HepG2 (cell line): Measurements from ENCODE around the gene RAB40C. TPM values are rescaled to one million over a fixed set of nuclear protein-coding genes. Genes with fewer than 3 reads are reported as not detected.
A peak's percentile ranks its signal among the peaks of the same experiment; 100 is the strongest.

ENCODE experiments used
- ETS1 ChIP-seq: sonication (generic); formaldehyde crosslinking; IDR thresholded peaks from 2 replicates; pipeline ENCODE4 v1.4.0; 2020; ENCODE audit warnings: missing genetic modification reagents
- IKZF1 ChIP-seq: fragments of 450-650 bp; IDR thresholded peaks from 2 replicates; pipeline ENCODE4 v1.7.1; 2016
- MED1 ChIP-seq: sonication (generic); formaldehyde crosslinking; IDR thresholded peaks from 2 replicates; pipeline ENCODE4 v1.4.0; 2020; ENCODE audit warnings: missing genetic modification reagents
- MTA3 ChIP-seq: sonication (generic); formaldehyde crosslinking; IDR thresholded peaks from 2 replicates; pipeline ENCODE4 v1.4.0; 2020; ENCODE audit warnings: missing genetic modification reagents
- PTBP1 ChIP-seq: fragments of 200-400 bp; formaldehyde crosslinking; IDR thresholded peaks from 2 replicates; pipeline ENCODE4 v1.6.1; 2018; ENCODE audit warnings: low read length, low read depth; ENCODE audit not compliant: poor library complexity, severe bottlenecking
- SMC3 ChIP-seq: IDR thresholded peaks from 2 replicates; pipeline ENCODE4 v1.6.1; 2011; ENCODE audit warnings: low read length, improper control_type of control experiment
- SP4 ChIP-seq: sonication (generic); formaldehyde crosslinking; IDR thresholded peaks from 2 replicates; pipeline ENCODE4 v1.8.1; 2023; ENCODE audit warnings: mild to moderate bottlenecking, missing genetic modification reagents
- ZBTB25 ChIP-seq: IDR thresholded peaks from 2 replicates; pipeline ENCODE4 v1.6.1; 2018; ENCODE audit warnings: missing genetic modification reagents
- ZFX ChIP-seq: sonication (generic); formaldehyde crosslinking; IDR thresholded peaks from 2 replicates; pipeline ENCODE4 v1.4.0; 2020; ENCODE audit warnings: mild to moderate bottlenecking, low read depth, missing genetic modification reagents, moderate library complexity
- ZNF263 ChIP-seq: sonication (generic); formaldehyde crosslinking; IDR thresholded peaks from 2 replicates; pipeline ENCODE4 v1.4.0; 2020; ENCODE audit warnings: missing genetic modification reagents
- ZNF318 ChIP-seq: sonication (generic); formaldehyde crosslinking; IDR thresholded peaks from 2 replicates; pipeline ENCODE4 v1.4.0; 2020; ENCODE audit warnings: mild to moderate bottlenecking, missing genetic modification reagents
- ZNF329 ChIP-seq: sonication (generic); formaldehyde crosslinking; IDR thresholded peaks from 2 replicates; pipeline ENCODE4 v1.9.0; 2021; ENCODE audit warnings: low read depth, mild to moderate bottlenecking, missing genetic modification reagents
- ZNF780A ChIP-seq: sonication (generic); formaldehyde crosslinking; IDR thresholded peaks from 2 replicates; pipeline ENCODE4 v1.8.0; 2022; ENCODE audit warnings: mild to moderate bottlenecking, missing genetic modification reagents, moderate library complexity
- ZSCAN21 ChIP-seq: sonication (generic); formaldehyde crosslinking; IDR thresholded peaks from 2 replicates; pipeline ENCODE4 v1.8.0; 2022; ENCODE audit warnings: mild to moderate bottlenecking, missing genetic modification reagents, moderate library complexity, borderline replicate concordance
- polyA plus RNA-seq, 8 experiments: library from polyadenylated mRNA; depleted of rRNA in 3 of 8; stranded (reverse) in 7 of 8; unstranded in 1 of 8; fragments of >200 nt; fragmentation: Illumina TruSeq in 4 of 8; extraction: Trizol in 4 of 8; gene quantifications; 2 replicates each; pipeline versions ENCODE4 v1.2.1 to v1.2.3, GENCODE V29; 2011 to 2016; ENCODE audit warnings: low read depth in 4 of 8, missing spikeins in 1 of 8, mixed read lengths in 1 of 8; ENCODE audit not compliant: insufficient read depth in 1 of 8
- total RNA-seq, 5 experiments: library from RNA; depleted of rRNA; stranded (reverse); fragments of >200 nt; fragmentation: Illumina TruSeq; extraction: Trizol; gene quantifications; 2 replicates each; pipeline ENCODE4 v1.2.3, GENCODE V29; 2016; ENCODE audit warnings: low read depth in 1 of 5
- TF ChIP-seq, protein P1 (sequence below): sonication (generic); formaldehyde crosslinking; IDR thresholded peaks from 2 replicates; pipeline ENCODE4 v1.9.0; 2022; ENCODE audit warnings: low read depth, missing genetic modification reagents

Gene RAB40C
- total and polyA plus RNA-seq, 2 of the 13 experiments (the other 11 are each of a cell fraction or from before 2014, with no cell fraction given), result 7.7 to 11.5 TPM

DNA sequence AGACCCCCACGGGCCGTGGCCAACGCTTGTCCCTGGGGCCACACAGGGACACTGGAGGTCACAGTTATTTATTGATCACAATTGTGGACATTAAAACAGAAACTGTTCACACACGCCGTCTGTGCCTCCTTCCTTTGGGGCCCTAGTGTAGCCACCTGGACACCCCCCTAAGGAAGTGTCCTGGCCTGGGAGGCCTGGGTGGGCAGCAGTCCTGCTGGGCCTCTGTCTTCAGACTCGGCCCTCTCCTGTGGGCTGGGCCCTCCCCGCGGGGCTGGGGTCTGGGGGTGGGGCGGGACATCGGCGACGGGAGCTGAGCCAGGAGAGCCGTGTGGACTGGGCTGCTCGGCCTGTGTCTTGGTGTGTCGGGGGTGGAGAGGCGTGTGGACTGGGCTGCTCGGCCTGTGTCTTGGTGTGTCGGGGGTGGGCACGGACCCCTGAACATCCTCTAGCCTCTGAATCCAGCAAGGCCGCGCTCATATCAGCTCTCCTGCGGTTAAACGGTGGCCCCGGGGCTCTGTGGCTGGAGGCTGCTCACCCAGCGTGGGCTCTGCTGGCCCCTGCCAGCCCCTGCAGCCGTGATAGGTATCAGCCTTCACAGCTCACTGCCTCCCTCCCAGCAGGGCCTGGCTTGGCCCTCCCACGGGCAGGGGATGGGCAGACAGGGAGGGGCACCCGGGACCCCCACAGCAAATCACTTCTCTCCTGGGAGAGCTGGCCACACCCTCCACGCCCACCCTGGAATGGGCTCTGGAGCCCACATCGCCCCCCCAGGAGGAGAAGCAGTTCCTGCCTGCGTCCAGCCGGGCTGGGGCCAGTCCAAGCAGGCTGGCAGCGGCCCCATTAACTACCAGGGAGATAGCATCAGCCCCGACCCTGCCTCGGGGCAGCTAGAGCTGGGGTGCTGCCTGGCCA lies 24.2 kb upstream of the RAB40C start (continued):
- TF ChIP-seq MED1 (CRISPR knock-in tag), result 0 out of 2 replicates have a peak, but pooled peaks have one; percentile 13
- TF ChIP-seq ZNF318, result no peak
- no peak for TF ChIP-seq MTA3
- peak; percentile 30; the same call in 1 of the 2 replicates for TF ChIP-seq ZNF263
- TF ChIP-seq, protein P1, sequence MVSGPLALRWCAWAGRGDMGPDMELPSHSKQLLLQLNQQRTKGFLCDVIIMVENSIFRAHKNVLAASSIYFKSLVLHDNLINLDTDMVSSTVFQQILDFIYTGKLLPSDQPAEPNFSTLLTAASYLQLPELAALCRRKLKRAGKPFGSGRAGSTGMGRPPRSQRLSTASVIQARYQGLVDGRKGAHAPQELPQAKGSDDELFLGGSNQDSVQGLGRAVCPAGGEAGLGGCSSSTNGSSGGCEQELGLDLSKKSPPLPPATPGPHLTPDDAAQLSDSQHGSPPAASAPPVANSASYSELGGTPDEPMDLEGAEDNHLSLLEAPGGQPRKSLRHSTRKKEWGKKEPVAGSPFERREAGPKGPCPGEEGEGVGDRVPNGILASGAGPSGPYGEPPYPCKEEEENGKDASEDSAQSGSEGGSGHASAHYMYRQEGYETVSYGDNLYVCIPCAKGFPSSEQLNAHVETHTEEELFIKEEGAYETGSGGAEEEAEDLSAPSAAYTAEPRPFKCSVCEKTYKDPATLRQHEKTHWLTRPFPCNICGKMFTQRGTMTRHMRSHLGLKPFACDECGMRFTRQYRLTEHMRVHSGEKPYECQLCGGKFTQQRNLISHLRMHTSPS, result peak; percentile 28; the same call in 1 of the 2 replicates
- TF ChIP-seq ZNF780A (CRISPR knock-in tag), result no peak
- no peak for TF ChIP-seq ZBTB25 (CRISPR knock-in tag)
- no peak for TF ChIP-seq ZSCAN21 (CRISPR knock-in tag)
- TF ChIP-seq PTBP1, result no peak
- TF ChIP-seq ETS1 (CRISPR knock-in tag), result no peak; the same call in 1 of the 2 replicates
- TF ChIP-seq SP4 (CRISPR knock-in tag), result 0 out of 2 replicates have a peak, but pooled peaks have one; percentile 5
- TF ChIP-seq IKZF1, result no peak
- no peak for TF ChIP-seq SMC3
- TF ChIP-seq ZFX (CRISPR knock-in tag), result peak; percentile 50
- TF ChIP-seq ZNF329 (CRISPR knock-in tag), result no peak
